ENCODE measurements around the gene NMT2. TPM values are rescaled to one million over a fixed set of nuclear protein-coding genes. Genes with fewer than 3 reads are reported as not detected.

Gene NMT2
- total RNA-seq, 1 experiment from 2014 or later, result 11.8 TPM

DNA sequence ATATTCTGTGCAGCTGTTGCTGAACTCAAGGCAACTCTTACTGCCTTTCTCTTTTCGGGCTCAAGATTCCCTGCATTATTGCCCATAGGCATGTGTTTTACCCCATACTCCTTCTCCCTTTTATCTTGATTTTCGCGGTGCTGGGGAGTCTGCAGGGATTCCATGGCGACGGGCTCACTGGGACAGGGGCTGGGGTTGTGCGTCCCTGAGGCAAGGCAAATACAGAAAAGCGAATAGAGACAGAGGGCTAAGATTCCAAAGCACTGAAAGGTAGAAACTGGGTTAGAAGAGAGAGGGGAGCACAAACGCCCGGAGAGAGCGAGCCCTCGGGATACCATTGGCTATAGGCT, 71.9 kb downstream of the NMT2 start:
- no peak overlapping the region for H4K5ac ChIP-seq (ENCODE audit: insufficient read length, low read depth, low read length)
- no peaks in the 10 kb centered on the region for H4K20me1 ChIP-seq (ENCODE audit: control insufficient read depth, insufficient read depth, insufficient read length)
- H3K27me3 Mint-ChIP-seq (ENCODE audit: low read depth), result peaks cover 2% of the 10 kb centered on the region; the same call in 1 of the 2 replicates
- H3K27ac ChIP-seq (ENCODE audit: insufficient read length, low read depth, low read length), result no peak overlapping the region
- no peak overlapping the region for H2BK15ac ChIP-seq (ENCODE audit: low read depth, low read length)
- WGBS (ENCODE audit: extremely low coverage, insufficient read length, low lambda C conversion rate), result no CpG with 5 or more reads among the region's 11 CpGs
- H2AFZ ChIP-seq (ENCODE audit: low read length), result no peak overlapping the region
- peaks cover 3 to 19% (median 11%) of the 10 kb centered on the region in 3 experiments; a peak in 6 of 7 replicates for H3K36me3 Mint-ChIP-seq (ENCODE audit: insufficient read depth in 1 of 3, low read depth in 3 of 3)
- H3K4me1 Mint-ChIP-seq, result peaks cover 9 to 16% of the 10 kb centered on the region in 2 experiments
- H2BK120ac ChIP-seq (ENCODE audit: low read depth, low read length, poor library complexity, severe bottlenecking), result no peak overlapping the region
- H3K27ac Mint-ChIP-seq, result peak overlapping the region in 2 of 3 experiments; percentile 28 to 87; a peak in 6 of 7 replicates
- no peak overlapping the region for H2BK5ac ChIP-seq (ENCODE audit: insufficient read length, low read length)
- no peak overlapping the region for H3K14ac ChIP-seq (ENCODE audit: insufficient read depth, low read length)
- H3T11ph ChIP-seq (ENCODE audit: low read length), result no peak overlapping the region
- no peak overlapping the region for H4K91ac ChIP-seq (ENCODE audit: insufficient read length, low read depth, low read length)
- no peaks in the 10 kb centered on the region; the same call in 1 of the 2 replicates for H3K27me3 ChIP-seq (ENCODE audit: insufficient read depth, low read length)
- peaks cover 12% of the 10 kb centered on the region; the same call in 1 of the 2 replicates for H3K79me2 ChIP-seq (ENCODE audit: insufficient read depth, low read length)
- H3K9me3 Mint-ChIP-seq, result no peaks in the 10 kb centered on the region; a peak in 1 of 5 replicates
- H4K8ac ChIP-seq (replicated peaks; ENCODE audit: insufficient read length, low read depth, low read length), result no peak overlapping the region
- H3K56ac ChIP-seq (ENCODE audit: insufficient read length, low read depth, low read length), result no peak overlapping the region
- H2AK5ac ChIP-seq (ENCODE audit: insufficient read length, low read length), result no peak overlapping the region
- no peak overlapping the region for H3K4ac ChIP-seq (ENCODE audit: low read depth, low read length)
- peak overlapping the region; percentile 99 to 100 for H3K4me3 Mint-ChIP-seq
- no peak overlapping the region for H2BK12ac ChIP-seq (ENCODE audit: insufficient read length, low read depth, low read length)
- peak overlapping the region; percentile 64 for H3K9ac ChIP-seq (ENCODE audit: extremely low read depth, insufficient read length, low read length)
- H3K79me1 ChIP-seq (ENCODE audit: insufficient read depth, low read depth, low read length, poor library complexity, severe bottlenecking), result peaks cover 6% of the 10 kb centered on the region
- H3K4me2 ChIP-seq (ENCODE audit: insufficient read depth, insufficient read length, low read length), result peak overlapping the region; percentile 98
- no peak overlapping the region for H3K23ac ChIP-seq (ENCODE audit: insufficient read length, low read depth, low read length)
- no peak for DNase-seq
- peaks cover 14% of the 10 kb centered on the region for H3K23me2 ChIP-seq (ENCODE audit: insufficient read length, low read depth, low read length, poor library complexity, severe bottlenecking)
- no peaks in the 10 kb centered on the region for H3K4me1 ChIP-seq (ENCODE audit: insufficient read depth, low read length)
- no peak overlapping the region for H3K18ac ChIP-seq (ENCODE audit: insufficient read length, low read depth, low read length)
- H2BK20ac ChIP-seq (ENCODE audit: low read depth, low read length, poor library complexity, severe bottlenecking), result no peak overlapping the region
- no peaks in the 10 kb centered on the region for H3K9me3 ChIP-seq (ENCODE audit: control insufficient read depth, low read depth, low read length)
- TF ChIP-seq, protein P1, sequence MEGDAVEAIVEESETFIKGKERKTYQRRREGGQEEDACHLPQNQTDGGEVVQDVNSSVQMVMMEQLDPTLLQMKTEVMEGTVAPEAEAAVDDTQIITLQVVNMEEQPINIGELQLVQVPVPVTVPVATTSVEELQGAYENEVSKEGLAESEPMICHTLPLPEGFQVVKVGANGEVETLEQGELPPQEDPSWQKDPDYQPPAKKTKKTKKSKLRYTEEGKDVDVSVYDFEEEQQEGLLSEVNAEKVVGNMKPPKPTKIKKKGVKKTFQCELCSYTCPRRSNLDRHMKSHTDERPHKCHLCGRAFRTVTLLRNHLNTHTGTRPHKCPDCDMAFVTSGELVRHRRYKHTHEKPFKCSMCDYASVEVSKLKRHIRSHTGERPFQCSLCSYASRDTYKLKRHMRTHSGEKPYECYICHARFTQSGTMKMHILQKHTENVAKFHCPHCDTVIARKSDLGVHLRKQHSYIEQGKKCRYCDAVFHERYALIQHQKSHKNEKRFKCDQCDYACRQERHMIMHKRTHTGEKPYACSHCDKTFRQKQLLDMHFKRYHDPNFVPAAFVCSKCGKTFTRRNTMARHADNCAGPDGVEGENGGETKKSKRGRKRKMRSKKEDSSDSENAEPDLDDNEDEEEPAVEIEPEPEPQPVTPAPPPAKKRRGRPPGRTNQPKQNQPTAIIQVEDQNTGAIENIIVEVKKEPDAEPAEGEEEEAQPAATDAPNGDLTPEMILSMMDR (conservative IDR thresholded peaks at IDR 0.05), result no peak
